ENCODE data around the gene CDH16. TPM values are rescaled to one million over a fixed set of nuclear protein-coding genes. Genes with fewer than 3 reads are reported as not detected.

Gene CDH16
- total and polyA plus RNA-seq, 2 of the 13 experiments (the other 11 are each of a cell fraction or from before 2014, with no cell fraction given), result 2.7 to 3.9 TPM

DNA sequence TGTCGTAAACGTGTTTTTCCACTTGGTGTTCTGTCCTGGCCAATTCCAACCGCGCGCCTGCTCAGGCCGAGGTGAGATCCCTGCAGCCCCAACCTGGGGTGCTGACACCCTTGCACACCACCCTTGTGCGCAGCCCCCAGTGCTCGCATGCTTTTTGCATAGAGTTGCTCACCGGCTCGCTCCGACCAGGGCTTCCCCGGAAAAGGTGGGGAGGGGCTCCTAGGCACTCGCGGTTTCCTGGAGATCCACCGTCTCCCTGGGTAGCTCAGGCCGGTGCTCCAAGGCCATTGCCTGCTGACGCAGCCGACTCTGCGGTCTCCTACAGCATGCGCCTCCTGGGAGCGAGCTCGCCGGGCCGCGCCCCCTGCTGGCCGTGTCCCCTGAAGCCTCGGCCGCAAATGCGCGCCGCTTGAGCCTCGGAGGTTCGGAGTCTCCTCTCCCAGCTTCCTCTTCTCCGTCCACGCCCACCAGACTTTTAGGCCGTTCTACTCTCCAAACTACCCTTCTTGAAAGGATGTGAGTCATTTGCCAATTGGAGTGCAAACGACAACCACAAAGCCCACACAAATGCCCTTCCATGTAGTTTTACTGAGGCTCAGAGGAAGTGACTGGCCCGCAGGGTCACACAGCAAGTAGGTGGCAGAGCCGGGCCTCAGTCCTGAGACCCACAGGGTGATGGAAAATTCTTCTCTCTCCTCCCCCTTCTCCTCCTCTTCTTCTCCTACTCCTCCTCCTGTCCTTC, 45.6 kb downstream of the CDH16 start (continued):
- TF ChIP-seq KLF16 (CRISPR knock-in tag; IDR thresholded peaks at IDR 0.05), result no peak
- TF ChIP-seq SALL1 (CRISPR knock-in tag; IDR thresholded peaks at IDR 0.05), result peak; percentile 77
- no peak for TF ChIP-seq JUNB (CRISPR knock-in tag; IDR thresholded peaks at IDR 0.05; ENCODE audit: borderline replicate concordance)
- TF ChIP-seq CBX5 (CRISPR knock-in tag; IDR thresholded peaks at IDR 0.05; ENCODE audit: borderline replicate concordance), result peak; percentile 76; the same call in 1 of the 2 replicates
- TF ChIP-seq CTCF (CRISPR knock-in tag; IDR thresholded peaks at IDR 0.05), result peak; percentile 99
- TF ChIP-seq ZSCAN29 (CRISPR knock-in tag; conservative IDR thresholded peaks at IDR 0.05), result 0 out of 2 replicates have a peak, but pooled peaks have one; percentile 41
- TF ChIP-seq GABPB1 (CRISPR knock-in tag; IDR thresholded peaks at IDR 0.05), result peak; percentile 71; the same call in 1 of the 2 replicates
- TF ChIP-seq RAD51 (IDR thresholded peaks at IDR 0.05; ENCODE audit: borderline replicate concordance), result no peak
- TF ChIP-seq SMAD1 (CRISPR knock-in tag; IDR thresholded peaks at IDR 0.05; ENCODE audit: borderline replicate concordance, low read depth), result peak; percentile 88; the same call in 1 of the 2 replicates
- no peak; the same call in 1 of the 2 replicates for TF ChIP-seq ZMYM2 (CRISPR knock-in tag; IDR thresholded peaks at IDR 0.05)
- TF ChIP-seq ZNF704 (CRISPR knock-in tag; IDR thresholded peaks at IDR 0.05; ENCODE audit: borderline replicate concordance), result 0 out of 2 replicates have a peak, but pooled peaks have one; percentile 60
- TF ChIP-seq MAFG (CRISPR knock-in tag; IDR thresholded peaks at IDR 0.05), result no peak
- TF ChIP-seq ZNF335 (CRISPR knock-in tag; IDR thresholded peaks at IDR 0.05), result peak; percentile 42; the same call in 1 of the 2 replicates
- TF ChIP-seq ZBTB33 (CRISPR knock-in tag; IDR thresholded peaks at IDR 0.05), result peak; percentile 72
- TF ChIP-seq TAF1 (CRISPR knock-in tag; IDR thresholded peaks at IDR 0.05), result no peak
- TF ChIP-seq ZNF687 (CRISPR knock-in tag; IDR thresholded peaks at IDR 0.05), result peak; percentile 96
- 0 out of 2 replicates have a peak, but pooled peaks have one; percentile 46 for TF ChIP-seq RNF2 (conservative IDR thresholded peaks at IDR 0.05; ENCODE audit: low read depth)
- peak; percentile 77 for TF ChIP-seq YY1 (IDR thresholded peaks at IDR 0.05; ENCODE audit: insufficient read depth, insufficient replicate concordance, low read depth, low read length)
- peak; percentile 42; the same call in 1 of the 2 replicates for TF ChIP-seq ZNF124 (CRISPR knock-in tag; IDR thresholded peaks at IDR 0.05)
- no peak for TF ChIP-seq ARNT (IDR thresholded peaks at IDR 0.05)
- peak; percentile 68 for TF ChIP-seq STAG1 (CRISPR knock-in tag; IDR thresholded peaks at IDR 0.05)

Measured in HepG2 (cell line).